GM20000 (cell line): ENCODE measurements around the gene LRRC3.
"Not testable (repeated sequence)": the region's sequence is repeated elsewhere in the genome, so short reads cannot be mapped to it uniquely, and the experiment has no call there.

Source experiments
- DNase-seq: peaks from one replicate; pipeline ENCODE4 v3.0.0; 2012; ENCODE audit warnings: low spot score
- CTCF ChIP-seq: IDR thresholded peaks from 2 replicates; pipeline ENCODE4 v1.5.1; 2012; ENCODE audit warnings: mild to moderate bottlenecking, control low read depth; ENCODE audit errors: extremely low read depth, missing control alignments

Gene LRRC3

DNA sequence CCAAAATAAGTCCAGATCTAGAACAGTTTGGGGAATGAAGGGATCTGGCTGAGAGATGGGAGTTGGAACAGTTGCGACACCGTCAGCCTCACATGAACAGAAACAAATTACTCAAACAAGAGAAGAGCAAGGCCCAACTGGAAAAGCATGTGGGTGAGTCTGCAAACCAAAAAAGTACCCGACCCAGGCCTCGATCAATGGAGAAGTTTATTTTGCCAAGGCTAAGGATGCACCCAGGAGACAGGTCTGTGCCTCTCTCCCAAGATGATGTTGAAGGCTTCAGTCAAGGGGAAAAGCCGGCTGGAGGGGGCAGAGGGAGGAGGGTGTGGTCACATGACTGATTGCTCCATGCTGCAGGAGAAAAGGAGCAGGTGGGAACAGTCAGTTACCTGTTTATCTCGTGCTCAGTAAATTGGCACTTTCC is 42.4 kb downstream of the LRRC3 start:
- no peak for TF ChIP-seq CTCF
- DNase-seq, result no peak

DNA sequence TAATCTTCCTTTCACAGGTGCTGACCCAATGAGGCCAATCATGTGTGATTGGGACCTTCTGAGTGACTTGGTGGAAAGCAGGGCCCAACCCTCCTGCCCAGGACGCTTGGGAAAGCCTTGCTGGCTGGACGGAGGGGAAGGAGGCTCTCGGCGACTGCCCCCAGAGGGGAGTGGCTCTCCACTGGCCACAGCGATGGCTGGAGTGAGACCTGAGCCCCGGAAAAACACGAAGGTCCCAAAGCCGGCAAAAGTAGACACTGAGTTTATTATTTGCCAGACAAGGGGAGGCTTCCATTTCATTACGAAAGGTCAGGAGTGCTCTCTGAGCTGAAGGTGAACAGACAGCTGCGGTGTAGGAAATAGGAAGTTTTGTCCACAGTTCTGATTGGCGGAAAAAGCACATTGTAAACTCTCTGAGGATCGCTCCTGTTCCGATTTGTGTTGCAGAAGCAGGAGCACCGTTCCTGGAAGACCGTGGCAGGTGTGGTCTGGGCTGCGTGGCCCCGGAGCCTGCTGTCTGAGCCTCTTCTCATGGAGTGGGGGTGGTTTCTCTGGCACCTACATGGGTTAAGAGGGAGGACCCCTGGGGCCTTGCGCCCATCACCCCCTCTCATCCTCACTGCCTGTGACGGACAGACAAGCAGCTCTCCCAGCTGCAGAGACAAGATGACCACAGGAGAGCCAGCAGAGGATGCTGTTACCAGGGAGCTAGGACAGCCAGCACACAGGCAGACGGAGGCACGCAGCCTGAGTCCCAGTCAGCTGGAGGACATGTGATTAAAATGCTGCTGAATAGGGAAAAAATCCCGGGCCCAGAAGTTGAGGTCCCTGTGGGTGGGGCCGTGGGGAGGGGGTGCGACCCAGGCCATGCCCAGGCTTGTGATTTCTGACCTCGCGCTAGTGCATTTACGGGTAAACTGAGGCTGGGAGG is 43.2 kb downstream of the LRRC3 start:
- DNase-seq, result no peak
- no peak for TF ChIP-seq CTCF

DNA sequence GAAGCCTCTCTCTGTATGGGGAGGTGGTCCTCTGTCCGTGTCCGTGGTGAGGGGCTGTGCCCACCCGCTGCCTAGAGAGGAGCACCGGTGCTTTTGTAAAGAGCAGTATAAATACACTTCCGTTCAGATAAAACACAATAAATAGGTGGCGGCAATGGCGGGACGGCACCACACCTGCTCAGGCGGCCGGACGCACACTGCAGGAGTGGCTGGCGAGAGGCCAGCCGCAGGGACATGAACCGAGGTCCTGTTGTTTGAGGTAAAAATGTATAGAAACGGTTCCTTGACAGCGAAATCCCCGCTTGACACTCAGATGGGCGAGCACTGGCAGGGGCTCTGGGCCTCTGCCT is 43.9 kb downstream of the LRRC3 start:
- no peak for TF ChIP-seq CTCF
- no peak for DNase-seq

GRCh38 chr21:44499631-44500030 is 44.3 kb downstream of the LRRC3 start:
- DNase-seq, result no peak
- no peak for TF ChIP-seq CTCF

DNA sequence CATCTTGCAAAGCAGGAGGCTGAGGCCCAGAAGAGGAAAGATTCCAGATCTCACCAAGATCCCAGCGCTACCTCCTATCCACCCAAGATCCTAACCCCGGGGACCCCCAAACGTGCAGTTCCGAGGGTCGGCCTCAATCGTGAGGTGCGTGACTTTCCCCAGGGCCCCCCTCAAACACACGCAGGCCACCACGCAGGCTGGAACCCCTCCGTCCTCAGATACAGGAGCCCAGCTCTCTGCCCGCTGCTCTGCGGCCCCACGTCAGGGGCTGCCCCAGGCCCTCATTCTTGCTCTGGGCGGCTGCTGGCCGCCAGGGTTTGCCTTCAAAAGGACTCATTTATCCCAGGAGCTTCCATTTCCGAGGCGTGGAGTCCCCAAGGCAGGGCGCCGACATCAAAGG is 44.8 kb downstream of the LRRC3 start:
- DNase-seq, result no peak
- no peak for TF ChIP-seq CTCF

DNA sequence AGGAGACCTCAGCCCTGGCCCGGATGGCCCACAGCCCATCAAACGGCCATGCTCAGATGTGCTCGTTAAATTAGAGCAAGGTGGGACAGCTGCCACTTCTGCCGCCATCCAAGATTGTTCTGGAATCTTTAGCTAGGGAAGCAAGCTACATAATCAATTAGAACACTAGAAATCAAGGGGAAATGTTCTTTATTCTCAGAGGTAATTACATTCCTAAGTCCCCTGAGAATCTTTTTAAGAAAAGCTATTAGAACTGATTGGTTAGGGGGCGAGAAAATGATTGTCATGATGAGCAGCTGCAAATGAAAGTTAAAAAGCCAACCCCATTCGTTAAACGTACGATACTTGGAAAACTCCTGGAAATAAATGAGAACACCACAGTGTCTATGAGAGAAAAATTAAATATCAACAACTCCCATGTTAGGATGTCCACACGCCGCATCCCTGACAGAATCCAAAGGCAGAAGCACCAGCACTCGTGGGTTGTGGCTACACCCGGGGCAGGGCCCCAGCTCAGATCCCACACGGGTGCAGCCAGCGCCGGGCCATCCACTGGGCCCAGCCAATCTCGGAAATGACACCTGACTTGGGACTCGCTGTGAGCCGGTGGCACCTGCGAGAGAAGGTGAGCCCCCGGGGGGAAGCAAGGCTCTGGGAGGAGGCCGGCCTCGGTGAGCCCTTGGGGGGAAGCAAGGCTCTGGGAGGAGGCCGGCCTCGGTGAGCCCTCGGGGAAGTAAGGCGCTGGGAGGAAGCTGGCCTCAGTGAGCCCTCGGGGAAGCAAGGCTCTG is 47.1 kb downstream of the LRRC3 start:
- no peak for TF ChIP-seq CTCF
- DNase-seq, result no peak

DNA sequence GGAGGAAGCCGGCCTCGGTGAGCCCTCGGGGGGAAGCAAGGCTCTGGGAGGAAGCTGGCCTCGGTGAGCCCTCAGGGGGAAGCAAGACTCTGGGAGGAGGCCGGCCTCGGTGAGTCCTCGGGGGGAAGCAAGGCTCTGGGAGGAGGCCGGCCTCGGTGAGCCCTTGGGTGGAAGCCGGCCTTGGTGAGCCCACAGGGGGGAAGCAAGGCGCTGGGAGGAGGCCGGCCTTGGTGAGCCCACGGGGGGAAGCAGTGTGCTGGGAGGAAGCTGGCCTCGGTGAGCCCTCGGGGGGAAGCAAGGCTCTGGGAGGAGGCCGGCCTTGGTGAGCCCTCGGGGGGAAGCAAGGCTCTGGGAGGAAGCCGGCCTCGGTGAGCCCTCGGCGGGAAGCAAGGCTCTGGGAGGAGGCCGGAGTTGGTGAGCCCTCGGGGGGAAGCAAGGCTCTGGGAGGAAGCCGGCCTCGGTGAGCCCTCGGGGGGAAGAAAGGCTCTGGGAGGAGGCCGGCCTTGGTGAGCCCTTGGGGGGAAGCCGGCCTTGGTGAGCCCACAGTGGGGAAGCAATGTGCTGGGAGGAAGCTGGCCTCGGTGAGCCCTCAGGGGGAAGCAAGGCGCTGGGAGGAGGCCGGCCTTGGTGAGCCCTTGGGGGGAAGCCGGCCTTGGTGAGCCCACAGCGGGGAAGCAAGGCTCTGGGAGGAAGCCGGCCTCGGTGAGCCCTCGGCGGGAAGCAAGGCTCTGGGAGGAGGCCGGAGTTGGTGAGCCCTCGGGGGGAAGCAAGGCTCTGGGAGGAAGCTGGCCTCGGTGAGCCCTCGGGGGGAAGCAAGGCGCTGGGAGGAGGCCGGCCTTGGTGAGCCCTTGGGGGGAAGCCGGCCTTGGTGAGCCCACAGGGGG is 47.9 kb downstream of the LRRC3 start:
- DNase-seq, result not testable (repeated sequence)
